NCI-H146 (cell line): ENCODE measurements around the gene PPP1R3D.
"Not testable (repeated sequence)": the region's sequence is repeated elsewhere in the genome, so short reads cannot be mapped to it uniquely, and the experiment has no call there.

ENCODE experiments used
- DNase-seq: peaks from one replicate; lab custom pipeline; 2025; lab: John Stamatoyannopoulos, UW

Gene PPP1R3D

GRCh38 chr20:59940129-59940955 is at the start of gene PPP1R3D, which contains the start of gene FAM217B:
TSS of gene PPP1R3D (minus strand) at chr20:59940305. CDS start at chr20:59939931, 374 bp downstream.
TSS of gene FAM217B (plus strand) at chr20:59940389. CDS start at chr20:59943944, 3,555 bp downstream.
- peak; percentile 95 for DNase-seq

DNA sequence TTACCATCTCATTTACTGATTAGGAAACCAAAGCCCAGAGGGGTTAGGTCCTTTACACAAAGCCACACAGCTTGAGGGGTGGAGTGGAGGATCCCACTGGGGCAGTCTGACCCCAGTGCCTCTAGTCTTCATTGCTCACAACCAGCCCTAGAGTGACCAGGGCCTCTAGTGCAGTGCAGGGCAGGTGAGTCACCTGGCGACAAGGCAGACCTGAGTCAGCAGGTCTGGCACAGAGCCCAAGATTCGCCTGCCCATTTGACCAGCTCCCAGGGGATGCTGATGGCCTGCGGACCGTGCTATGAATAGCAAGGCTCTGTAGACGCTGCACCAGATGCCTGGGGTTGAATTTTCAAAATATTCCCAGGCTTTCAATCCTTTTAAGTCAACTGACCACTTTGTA is 48.0 kb upstream of the PPP1R3D start:
- DNase-seq: peak; percentile 93

DNA sequence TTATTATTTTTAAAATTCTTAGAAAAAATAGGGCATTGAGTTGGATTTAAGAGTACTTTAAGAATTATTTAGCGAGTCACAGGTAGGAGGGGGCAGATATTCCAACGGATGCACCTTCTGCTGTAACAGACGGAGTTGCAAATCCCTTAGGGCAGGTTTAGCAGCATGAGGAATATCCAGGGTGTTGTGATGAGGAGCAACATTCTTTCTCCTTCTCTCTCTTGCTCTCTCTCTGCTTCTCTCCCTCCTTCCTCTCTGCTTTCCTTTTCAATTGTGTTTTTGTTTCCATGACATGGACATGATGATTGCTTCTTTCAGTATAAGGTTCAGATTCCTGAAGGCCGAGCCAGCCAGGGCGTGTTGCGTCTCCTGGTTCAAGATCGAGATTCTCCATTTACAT is 47.0 kb upstream of the PPP1R3D start:
- no peak for DNase-seq

- peak; percentile 17 for DNase-seq
Observed at GRCh38 chr20:59985864-59986263, 45.8 kb upstream of the PPP1R3D start.

- no peak for DNase-seq
Observed at GRCh38 chr20:59985164-59985563, 45.1 kb upstream of the PPP1R3D start.

DNA sequence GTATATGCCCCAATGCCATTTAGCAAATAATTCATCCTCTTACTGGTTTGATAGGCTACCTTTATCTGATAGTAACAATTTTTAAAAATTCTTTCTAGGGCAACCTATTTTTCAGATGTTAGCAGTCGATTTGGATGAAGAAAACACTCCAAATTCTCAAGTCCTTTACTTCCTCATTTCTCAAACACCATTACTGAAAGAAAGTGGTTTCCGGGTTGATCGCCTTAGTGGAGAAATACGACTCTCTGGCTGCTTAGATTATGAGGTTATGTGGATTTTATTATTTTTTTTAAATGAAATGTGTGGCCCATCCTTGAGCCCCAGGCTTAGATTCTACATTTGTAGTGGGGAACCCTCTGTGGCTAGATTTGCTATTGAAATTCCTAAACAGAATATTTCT is 44.4 kb upstream of the PPP1R3D start:
- DNase-seq: no peak

GRCh38 chr20:59983076-59983475 is 43.0 kb upstream of the PPP1R3D start:
- no peak for DNase-seq

DNA sequence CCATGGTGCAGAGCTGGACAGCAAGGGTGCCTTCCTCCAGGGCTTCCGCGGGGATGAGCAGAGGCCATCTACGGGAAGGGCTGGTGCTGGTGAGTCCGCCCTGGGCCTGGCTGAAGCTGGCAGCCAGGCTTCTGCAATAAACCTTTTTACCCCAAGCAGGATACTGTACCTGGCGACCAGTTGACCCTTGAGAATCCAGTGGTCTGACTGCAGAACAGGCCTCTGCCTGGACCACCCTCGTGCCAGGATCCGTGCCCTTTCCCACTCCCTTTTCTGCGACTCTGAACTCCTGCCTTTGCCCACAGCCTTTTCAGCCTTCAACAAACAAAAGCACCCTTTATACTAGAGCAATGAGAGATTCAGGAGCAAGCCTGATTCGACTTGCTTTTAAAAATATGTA is 37.0 kb upstream of the PPP1R3D start:
- DNase-seq: no peak

GRCh38 chr20:59976156-59976782 is 36.2 kb upstream of the PPP1R3D start:
- no peak for DNase-seq

DNA sequence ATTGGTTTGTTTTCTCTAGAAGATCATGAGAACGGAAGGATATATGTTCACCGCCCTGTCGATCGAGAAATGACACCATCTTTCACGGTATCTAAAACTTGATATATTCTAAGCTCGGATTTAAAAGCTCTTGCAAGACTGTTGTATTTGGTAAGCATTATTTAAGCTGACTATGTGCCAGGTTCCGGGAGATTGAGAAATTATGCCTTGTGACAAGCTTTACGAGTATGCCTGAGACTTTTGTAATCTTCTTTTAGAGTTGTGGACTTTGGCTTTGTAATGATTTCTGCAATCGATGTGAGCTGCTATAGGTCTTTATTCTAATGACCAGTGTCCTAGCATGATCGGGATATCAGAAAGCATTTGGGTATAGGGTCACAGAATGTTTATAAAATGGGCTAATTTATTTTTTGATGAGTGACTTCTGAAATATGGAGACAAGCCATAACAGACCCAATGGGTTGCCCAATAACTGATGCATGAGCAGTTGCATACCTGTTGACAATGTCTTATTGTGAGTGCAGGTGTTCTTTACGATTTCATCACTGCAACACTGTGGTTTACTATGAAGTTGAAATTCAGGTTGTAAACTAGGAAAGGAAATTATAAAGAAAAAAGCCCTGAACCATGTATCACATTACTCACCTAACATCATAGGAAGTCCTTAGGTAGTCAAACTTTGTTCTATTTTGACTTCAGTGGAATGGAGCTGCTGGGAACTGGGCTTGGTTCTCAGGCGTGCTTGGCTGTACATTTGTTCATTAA is 32.1 kb upstream of the PPP1R3D start:
- no peak for DNase-seq

GRCh38 chr20:59971428-59971827 is 31.3 kb upstream of the PPP1R3D start:
- DNase-seq: no peak

DNA sequence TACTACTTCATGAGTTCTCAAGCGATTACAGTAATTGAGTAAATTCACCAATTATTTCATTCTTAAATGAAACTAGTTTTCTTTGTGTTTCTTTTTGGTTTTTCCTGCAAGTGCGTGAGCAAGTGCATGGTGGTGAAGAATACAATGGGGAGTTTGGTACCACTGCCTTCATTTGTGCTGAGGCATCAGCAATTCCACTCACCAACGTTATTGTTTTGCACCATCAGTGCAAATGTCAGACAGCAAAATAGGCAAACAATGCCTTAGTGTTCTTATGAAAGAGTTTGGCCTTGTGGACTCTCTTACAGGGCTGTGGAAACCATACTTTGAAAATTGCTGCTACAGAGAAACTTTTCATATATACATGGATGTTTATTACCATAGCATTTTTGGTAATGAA is 26.3 kb upstream of the PPP1R3D start:
- no peak for DNase-seq

DNA sequence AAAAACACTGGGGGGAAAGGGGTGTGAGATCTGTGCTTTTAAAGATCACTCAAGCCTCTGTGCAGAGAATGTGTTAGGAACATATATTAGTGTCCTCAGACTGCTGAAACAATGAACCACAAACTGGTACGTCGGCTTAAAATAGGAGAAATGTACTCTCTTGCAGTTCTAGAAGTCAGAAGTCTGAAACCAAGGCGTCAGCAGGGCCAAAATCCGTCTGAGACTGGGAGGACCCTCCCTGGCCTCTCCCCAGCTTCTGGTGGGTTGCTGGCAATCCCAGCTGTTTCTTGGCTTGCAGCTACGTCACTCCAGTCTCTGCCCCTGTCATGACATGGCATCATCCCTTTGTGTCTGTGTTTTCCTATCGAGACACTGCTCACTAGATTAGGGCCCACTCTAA is 22.1 kb upstream of the PPP1R3D start:
- DNase-seq: no peak

DNA sequence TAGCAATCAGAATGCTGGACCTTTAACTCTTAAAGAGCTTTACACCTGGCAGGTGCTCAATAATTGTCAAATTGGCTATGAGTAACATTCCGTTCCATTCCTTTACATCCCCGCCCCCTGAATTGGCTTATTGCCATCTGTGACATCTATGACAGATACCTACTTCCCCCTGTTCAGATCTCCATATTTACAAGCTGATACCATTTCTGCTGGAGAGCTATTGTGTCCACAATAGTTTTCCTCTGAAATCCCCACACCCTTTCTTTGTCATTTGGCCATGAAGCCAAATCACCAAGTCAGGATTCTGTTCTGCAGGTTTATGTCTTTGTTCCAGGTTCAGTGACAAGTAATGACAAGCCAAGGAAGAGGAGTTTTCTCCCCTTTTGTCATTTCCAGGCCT is 21.3 kb upstream of the PPP1R3D start:
- no peak for DNase-seq

DNA sequence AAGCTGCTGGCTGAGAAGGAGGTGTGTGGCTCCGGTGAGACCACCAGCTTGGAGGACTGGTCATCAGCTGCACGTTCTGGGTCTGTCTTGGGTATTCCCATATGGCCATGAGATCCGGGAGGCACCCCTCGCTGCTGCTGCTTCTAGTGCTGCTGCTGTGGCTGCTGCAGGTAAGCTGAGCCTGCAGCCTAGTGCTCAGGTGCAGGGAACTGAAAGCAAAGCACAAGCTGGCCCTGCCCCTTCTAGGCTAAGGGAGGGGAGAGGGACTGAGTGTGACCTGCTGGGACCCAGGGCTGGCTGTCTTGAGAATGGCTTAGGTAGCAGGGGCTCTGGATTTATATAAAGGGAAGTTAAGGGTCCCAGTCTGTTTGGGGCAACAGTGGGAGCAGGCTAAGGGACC is 18.5 kb upstream of the PPP1R3D start:
- peak; percentile 19 for DNase-seq

- DNase-seq: peak; percentile 19
Observed at GRCh38 chr20:59958123-59958522, 18.0 kb upstream of the PPP1R3D start, which contains the start of gene CDH26. TSS of gene CDH26 (plus strand) at chr20:59958423. CDS start at chr20:59958727, 304 bp downstream.

- DNase-seq: not testable (repeated sequence)
Observed at GRCh38 chr20:59957568-59957967, 17.5 kb upstream of the PPP1R3D start.

DNA sequence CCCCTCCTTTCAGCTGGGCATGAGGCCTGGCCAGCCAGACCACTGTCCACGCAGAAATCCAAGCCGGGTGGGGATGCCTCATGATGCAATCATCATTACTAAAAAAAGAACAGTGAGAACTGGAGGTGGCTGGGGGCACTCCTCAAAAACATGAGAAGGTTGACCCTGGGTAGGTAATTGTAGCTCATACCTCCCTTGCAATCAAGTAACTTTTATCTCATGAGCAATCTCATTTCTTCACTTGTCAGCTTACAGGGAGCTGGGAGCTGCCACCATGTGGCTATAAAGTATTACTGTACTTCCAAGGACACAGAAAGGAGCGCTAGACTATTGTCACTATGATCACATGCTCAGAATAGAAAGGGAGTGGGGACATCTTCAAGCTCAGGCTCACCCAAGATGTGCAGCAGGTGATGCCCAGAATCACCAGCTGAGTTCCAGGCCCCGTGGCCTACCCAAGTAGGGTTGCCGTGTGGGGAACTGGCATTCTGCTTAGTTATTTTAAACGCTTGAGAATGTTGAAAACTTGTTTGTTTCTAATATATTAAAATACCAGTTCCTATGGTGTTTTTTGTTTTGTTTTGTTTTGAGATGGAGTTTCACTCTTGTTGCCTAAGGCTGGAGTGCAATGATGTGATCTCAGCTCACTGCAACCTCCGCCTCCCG is 15.2 kb upstream of the PPP1R3D start:
- peak; percentile 45 for DNase-seq

- no peak for DNase-seq
Observed at GRCh38 chr20:59954718-59955117, 14.6 kb upstream of the PPP1R3D start.

DNA sequence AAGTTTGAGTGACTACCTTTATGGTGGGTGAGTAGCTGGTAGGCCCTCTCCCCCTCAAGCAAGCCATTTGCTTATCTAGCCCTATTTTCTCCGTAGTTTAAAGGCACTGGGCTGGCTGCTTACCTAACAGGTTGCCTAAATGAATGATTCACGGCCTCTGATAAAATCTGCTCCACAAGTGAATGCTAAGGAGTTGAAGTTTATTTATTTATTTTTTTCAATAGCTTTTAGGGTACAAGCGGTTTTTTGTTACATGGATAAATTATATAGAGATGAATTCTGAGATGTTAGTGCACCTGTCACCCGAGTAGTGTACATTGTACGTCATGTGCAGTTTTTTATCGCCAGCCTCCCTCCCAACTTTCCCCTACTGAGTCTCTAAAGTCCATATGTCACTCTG is 9.8 kb upstream of the PPP1R3D start:
- no peak for DNase-seq

GRCh38 chr20:59948828-59949720 is 9.0 kb upstream of the PPP1R3D start:
- peak; percentile 61 for DNase-seq
